ENCODE measurements around the gene PTPRK. TPM values are rescaled to one million over a fixed set of nuclear protein-coding genes. Genes with fewer than 3 reads are reported as not detected.

PTPRK gene
- total and polyA plus RNA-seq, 2 of the 8 experiments (the other 6 are each of a cell fraction or from before 2014, with no cell fraction given) = 11.4 to 47.3 TPM

GRCh38 chr6:128005009-128005408 is 515.4 kb downstream of the PTPRK start:
- H3K14ac ChIP-seq (ENCODE audit: insufficient read length) = no peak overlapping the region
- H3K79me2 ChIP-seq (ENCODE audit: control insufficient read depth in 1 of 2, insufficient read depth in 2 of 2, low read length in 2 of 2) = no peaks in the 10 kb centered on the region
- no peaks in the 10 kb centered on the region for H3K9me3 ChIP-seq (ENCODE audit: insufficient read depth in 2 of 2, low read depth in 1 of 2, low read length in 1 of 2)
- FAIRE-seq (no peak), DNase-seq (ENCODE audit: low read depth in 1 of 2, low spot score in 2 of 2) (no peak)
- H3K27ac ChIP-seq (ENCODE audit: low read depth, low read length) = no peak overlapping the region
- 86% methylated on average over 5 of the region's 5 CpGs; no CpG with 5 or more reads in 1 of the 2 experiments for WGBS, 2 experiments (ENCODE audit: extremely low coverage in 1 of 2, insufficient coverage in 1 of 2, insufficient read length in 1 of 2, insufficient replicate concordance in 2 of 2, low coverage in 1 of 2, low lambda C conversion rate in 2 of 2, missing lambda C conversion rate in 1 of 2)
- H3K23ac ChIP-seq (ENCODE audit: insufficient read length) = no peak overlapping the region
- no peak overlapping the region for H2BK20ac ChIP-seq (ENCODE audit: low read length)
- no peaks in the 10 kb centered on the region; a peak in 1 of 7 replicates for H3K4me1 ChIP-seq (replicated peaks in 1 of 4; ENCODE audit: control insufficient read depth in 3 of 4, insufficient read depth in 4 of 4, low read length in 3 of 4)
- no peak overlapping the region for H3K9ac ChIP-seq (replicated peaks in 1 of 4; ENCODE audit: extremely low read depth in 1 of 4, low read depth in 3 of 4, low read length in 3 of 4)
- no peak overlapping the region for H2AK5ac ChIP-seq (ENCODE audit: low read depth, low read length)
- CTCF ChIA-PET (ENCODE audit: partially characterized antibody) = no interaction called here
- H3K18ac ChIP-seq (ENCODE audit: extremely low read depth, low read length) = no peak overlapping the region
- no peak overlapping the region for H2BK15ac ChIP-seq (ENCODE audit: low read length)
- no peaks in the 10 kb centered on the region for H4K20me1 ChIP-seq (replicated peaks in 1 of 2; ENCODE audit: control insufficient read depth in 1 of 2, insufficient read depth in 2 of 2, low read length in 2 of 2)
- POLR2A ChIA-PET (ENCODE audit: partially characterized antibody) = no interaction called here
- no peak overlapping the region for H4K91ac ChIP-seq (replicated peaks; ENCODE audit: insufficient read length, low read length)
- H4K5ac ChIP-seq (ENCODE audit: insufficient read length, low read depth, low read length) = no peak overlapping the region
- H3K79me1 ChIP-seq (ENCODE audit: low read depth, low read length) = no peaks in the 10 kb centered on the region
- no peak overlapping the region for H2BK120ac ChIP-seq (replicated peaks; ENCODE audit: low read depth, low read length)
- H3K36me3 ChIP-seq (ENCODE audit: control insufficient read depth in 2 of 4, insufficient read depth in 4 of 4, low read length in 3 of 4) = no peaks in the 10 kb centered on the region
- no peaks in the 10 kb centered on the region for H3K27me3 ChIP-seq (replicated peaks in 1 of 4; ENCODE audit: control insufficient read depth in 3 of 4, extremely low read depth in 1 of 4, insufficient read depth in 3 of 4, low read length in 3 of 4)
- no peak overlapping the region for H3K56ac ChIP-seq (replicated peaks; ENCODE audit: insufficient read length, low read depth, low read length)
- no peak overlapping the region for H2BK12ac ChIP-seq (ENCODE audit: low read depth, low read length)
- H4K8ac ChIP-seq (ENCODE audit: extremely low read depth, insufficient read depth, low read length) = no peak overlapping the region
- no peaks in the 10 kb centered on the region for H3K23me2 ChIP-seq (ENCODE audit: low read depth, low read length)
- no peak overlapping the region for H3K4ac ChIP-seq (replicated peaks; ENCODE audit: insufficient read length, low read depth, low read length)
- no peak overlapping the region for H2AFZ ChIP-seq (ENCODE audit: low read length)
- no peak overlapping the region for H2BK5ac ChIP-seq (ENCODE audit: low read depth, low read length)
- H3K4me2 ChIP-seq (ENCODE audit: insufficient read depth in 1 of 2, low read depth in 2 of 2, low read length in 2 of 2) = no peak overlapping the region
- H3K4me3 ChIP-seq (ENCODE audit: extremely low read depth in 1 of 4, insufficient read depth in 2 of 4, low read depth in 3 of 4, low read length in 4 of 4) = no peak overlapping the region
- TF ChIP-seq RXRA (IDR thresholded peaks at IDR 0.05; ENCODE audit: insufficient read depth, low read depth, low read length) (no peak), TCF12 (IDR thresholded peaks at IDR 0.05; ENCODE audit: low read depth, low read length) (no peak), RBBP5 (IDR thresholded peaks at IDR 0.05; ENCODE audit: borderline replicate concordance, low read depth, low read length) (no peak), CREB1 (IDR thresholded peaks at IDR 0.05) (no peak), SP4 (IDR thresholded peaks at IDR 0.05; ENCODE audit: low read length) (no peak), TBP (IDR thresholded peaks at IDR 0.05; ENCODE audit: low read depth, low read length) (no peak), USF2 (IDR thresholded peaks at IDR 0.05; ENCODE audit: low read length) (no peak), PHF8 (conservative IDR thresholded peaks at IDR 0.05; ENCODE audit: low read depth, low read length) (no peak), SUZ12 (IDR thresholded peaks at IDR 0.05; ENCODE audit: low read length) (no peak), BACH1 (IDR thresholded peaks at IDR 0.05; ENCODE audit: low read length) (no peak), HDAC6 (IDR thresholded peaks at IDR 0.05; ENCODE audit: low read depth, low read length) (no peak)
- TF ChIP-seq, protein P1, sequence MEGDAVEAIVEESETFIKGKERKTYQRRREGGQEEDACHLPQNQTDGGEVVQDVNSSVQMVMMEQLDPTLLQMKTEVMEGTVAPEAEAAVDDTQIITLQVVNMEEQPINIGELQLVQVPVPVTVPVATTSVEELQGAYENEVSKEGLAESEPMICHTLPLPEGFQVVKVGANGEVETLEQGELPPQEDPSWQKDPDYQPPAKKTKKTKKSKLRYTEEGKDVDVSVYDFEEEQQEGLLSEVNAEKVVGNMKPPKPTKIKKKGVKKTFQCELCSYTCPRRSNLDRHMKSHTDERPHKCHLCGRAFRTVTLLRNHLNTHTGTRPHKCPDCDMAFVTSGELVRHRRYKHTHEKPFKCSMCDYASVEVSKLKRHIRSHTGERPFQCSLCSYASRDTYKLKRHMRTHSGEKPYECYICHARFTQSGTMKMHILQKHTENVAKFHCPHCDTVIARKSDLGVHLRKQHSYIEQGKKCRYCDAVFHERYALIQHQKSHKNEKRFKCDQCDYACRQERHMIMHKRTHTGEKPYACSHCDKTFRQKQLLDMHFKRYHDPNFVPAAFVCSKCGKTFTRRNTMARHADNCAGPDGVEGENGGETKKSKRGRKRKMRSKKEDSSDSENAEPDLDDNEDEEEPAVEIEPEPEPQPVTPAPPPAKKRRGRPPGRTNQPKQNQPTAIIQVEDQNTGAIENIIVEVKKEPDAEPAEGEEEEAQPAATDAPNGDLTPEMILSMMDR (IDR thresholded peaks at IDR 0.05; ENCODE audit: control extremely low read depth in 1 of 3, insufficient read depth in 1 of 3, low read depth in 1 of 3, low read length in 3 of 3) = no peak
